Measurements from ENCODE around the gene AKR1C2.

GRCh38 chr10:4978870-4979269, 24.8 kb downstream of the AKR1C2 start:
- TF ChIP-seq, protein P1, sequence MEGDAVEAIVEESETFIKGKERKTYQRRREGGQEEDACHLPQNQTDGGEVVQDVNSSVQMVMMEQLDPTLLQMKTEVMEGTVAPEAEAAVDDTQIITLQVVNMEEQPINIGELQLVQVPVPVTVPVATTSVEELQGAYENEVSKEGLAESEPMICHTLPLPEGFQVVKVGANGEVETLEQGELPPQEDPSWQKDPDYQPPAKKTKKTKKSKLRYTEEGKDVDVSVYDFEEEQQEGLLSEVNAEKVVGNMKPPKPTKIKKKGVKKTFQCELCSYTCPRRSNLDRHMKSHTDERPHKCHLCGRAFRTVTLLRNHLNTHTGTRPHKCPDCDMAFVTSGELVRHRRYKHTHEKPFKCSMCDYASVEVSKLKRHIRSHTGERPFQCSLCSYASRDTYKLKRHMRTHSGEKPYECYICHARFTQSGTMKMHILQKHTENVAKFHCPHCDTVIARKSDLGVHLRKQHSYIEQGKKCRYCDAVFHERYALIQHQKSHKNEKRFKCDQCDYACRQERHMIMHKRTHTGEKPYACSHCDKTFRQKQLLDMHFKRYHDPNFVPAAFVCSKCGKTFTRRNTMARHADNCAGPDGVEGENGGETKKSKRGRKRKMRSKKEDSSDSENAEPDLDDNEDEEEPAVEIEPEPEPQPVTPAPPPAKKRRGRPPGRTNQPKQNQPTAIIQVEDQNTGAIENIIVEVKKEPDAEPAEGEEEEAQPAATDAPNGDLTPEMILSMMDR (IDR thresholded peaks at IDR 0.05): no peak
- no peak for TF ChIP-seq POLR2A (IDR thresholded peaks at IDR 0.05)
